ENCODE data around the gene DPH3. TPM values are rescaled to one million over a fixed set of nuclear protein-coding genes. Genes with fewer than 3 reads are reported as not detected.

The DPH3 gene
- total and polyA plus RNA-seq, 2 donors (not counting 3 experiments of a cell fraction or from before 2014, with no cell fraction given) = 7.7 to 28.7 TPM

- Histone ChIP-seq H3K4me3 (replicated peaks in 1 of 3; ENCODE audit: insufficient read depth in 1 of 3, low read depth in 1 of 3, low read length in 3 of 3) (no peak overlapping the region), H3K9ac (replicated peaks; ENCODE audit: extremely low read depth, insufficient read depth, low read length) (no peak overlapping the region), H3K9me3 (replicated peaks; ENCODE audit: control insufficient read depth, insufficient read depth, low read length) (no peaks in the 10 kb centered on the region), H3K79me2 (ENCODE audit: control insufficient read depth, insufficient read depth, low read length) (no peaks in the 10 kb centered on the region), H3K4me2 (ENCODE audit: insufficient read depth, low read length) (no peak overlapping the region), H3K27me3 (ENCODE audit: control insufficient read depth in 2 of 2, insufficient read depth in 2 of 2, low read length in 2 of 2) (no peaks in the 10 kb centered on the region), H3K9me1 (replicated peaks; ENCODE audit: control insufficient read depth, extremely low read depth, insufficient read depth, low read length) (no peaks in the 10 kb centered on the region), H3K27ac (ENCODE audit: insufficient read depth, low read depth, low read length) (no peak overlapping the region), H3K4me1 (ENCODE audit: control insufficient read depth, extremely low read depth, insufficient read depth, low read length) (no peaks in the 10 kb centered on the region), H2AFZ (ENCODE audit: low read depth, low read length) (no peak overlapping the region), H3K36me3 (ENCODE audit: control insufficient read depth in 2 of 2, extremely low read depth in 1 of 2, insufficient read depth in 2 of 2, low read length in 2 of 2) (peaks cover 0 to 4% of the 10 kb centered on the region in 2 experiments), H4K20me1 (replicated peaks; ENCODE audit: control insufficient read depth, extremely low read depth, insufficient read depth, low read length) (no peaks in the 10 kb centered on the region)
- FAIRE-seq = no peak
- dilution Hi-C loops (cut with MboI; ENCODE audit: extremely low pct_ligation_motif_present, low sequenced_read_pairs) (no loop called here), intact Hi-C loops (cut with micrococcal nuclease) (no loop called here)
- POLR2A ChIA-PET = no interaction called here
- no peak for DNase-seq (ENCODE audit: low read depth, low spot score)
- BruUV-seq (replicated peaks) = no TSS peak
- no peak for TF ChIP-seq EZH2 (IDR thresholded peaks at IDR 0.05; ENCODE audit: borderline replicate concordance, low read depth, low read length, severe bottlenecking)
- no peak for TF ChIP-seq JUN (IDR thresholded peaks at IDR 0.05; ENCODE audit: borderline replicate concordance, insufficient read depth, insufficient read length, low read depth)
- TF ChIP-seq FOS (IDR thresholded peaks at IDR 0.05; ENCODE audit: borderline replicate concordance, insufficient read depth, low read length) = no peak
- TF ChIP-seq MYC (IDR thresholded peaks at IDR 0.05; ENCODE audit: low read depth, low read length) = no peak
- TF ChIP-seq CTCF (IDR thresholded peaks at IDR 0.05; ENCODE audit: extremely low read depth in 1 of 2, insufficient read depth in 1 of 2, low read depth in 1 of 2, low read length in 2 of 2) = no peak
- no peak for TF ChIP-seq GATA2 (IDR thresholded peaks at IDR 0.05; ENCODE audit: insufficient read depth, insufficient read length, low read depth, low read length)
- no peak for TF ChIP-seq POLR2AphosphoS5 (IDR thresholded peaks at IDR 0.05; ENCODE audit: insufficient read depth, low read depth, low read length)
- TF ChIP-seq MAX (IDR thresholded peaks at IDR 0.05; ENCODE audit: insufficient read depth, insufficient read length) = no peak
- TF ChIP-seq POLR2A (IDR thresholded peaks at IDR 0.05; ENCODE audit: low read depth, low read length) = no peak
- CTCF ChIA-PET = no interaction called here
Observed at GRCh38 chr3:16255726-16256125, 9.0 kb downstream of the DPH3 start.
